OCI-LY7 (cell line): Measurements from ENCODE around the gene DDHD1. TPM values are rescaled to one million over a fixed set of nuclear protein-coding genes. Genes with fewer than 3 reads are reported as not detected.

Source experiments
- BruUV-seq: library from RNA; stranded (reverse); fragments of 400-500 nt; replicated peaks from 2 replicates; lab custom pipeline; 2021; lab: Mats Ljungman, UMichigan
- CTCF ChIA-PET: fragments of 300-600 bp; sonication (Branson Sonifier 250); formaldehyde crosslinking; loops from one replicate; lab custom pipeline; 2022; ENCODE audit warnings: antibody characterized with exemption; ENCODE audit not compliant: unreplicated experiment; lab: Charles Lee
- POLR2A ChIA-PET: fragments of 300-600 bp; sonication (Branson Sonifier 250); formaldehyde crosslinking; loops from one replicate; lab custom pipeline; 2022; ENCODE audit warnings: antibody characterized with exemption; lab: Charles Lee
- DNase-seq: peaks from one replicate; pipeline ENCODE4 v3.0.0-alpha.2; 2015; ENCODE audit warnings: low spot score
- H2AFZ ChIP-seq: fragments of 200-600 bp; sonication (generic), shearing (Covaris generic); 2 replicates; pipeline ENCODE4 v1.6.1; 2014; ENCODE audit warnings: mild to moderate bottlenecking, antibody characterized with exemption, low read length, moderate library complexity
- H3K27ac ChIP-seq: fragments of 200-600 bp; sonication (generic); 2 replicates; pipeline ENCODE4 v1.5.1; 2014; ENCODE audit warnings: mixed run types, low read depth, mild to moderate bottlenecking, moderate library complexity, low read length, inconsistent platforms; ENCODE audit not compliant: poor library complexity, severe bottlenecking
- H3K36me3 ChIP-seq: fragments of 200-600 bp; sonication (generic); 2 replicates; pipeline ENCODE4 v1.6.1; 2014; ENCODE audit warnings: mild to moderate bottlenecking, antibody characterized with exemption, low read length, moderate library complexity, mixed read lengths; ENCODE audit not compliant: insufficient read depth
- H3K4me1 ChIP-seq: fragments of 200-600 bp; sonication (generic); 2 replicates; pipeline ENCODE4 v1.5.1; 2014; ENCODE audit warnings: mild to moderate bottlenecking, low read length; ENCODE audit not compliant: insufficient read depth, poor library complexity, severe bottlenecking
- H3K4me2 ChIP-seq: fragments of 200-600 bp; sonication (generic); 2 replicates; pipeline ENCODE4 v1.6.1; 2014; ENCODE audit warnings: mild to moderate bottlenecking, low read length
- H3K4me3 ChIP-seq: fragments of 200-600 bp; sonication (generic); 2 replicates; pipeline ENCODE4 v1.5.1; 2014; ENCODE audit warnings: mild to moderate bottlenecking, low read depth, low read length; ENCODE audit not compliant: poor library complexity, severe bottlenecking
- H3K79me2 ChIP-seq: fragments of 200-600 bp; sonication (generic); 2 replicates; pipeline ENCODE4 v1.6.1; 2016; ENCODE audit warnings: low read depth, mild to moderate bottlenecking, low read length, moderate library complexity, mixed read lengths; ENCODE audit not compliant: insufficient read depth
- H3K9me2 ChIP-seq: fragments of 200-600 bp; sonication (generic); 2 replicates; pipeline ENCODE4 v1.6.1; 2016; ENCODE audit warnings: mild to moderate bottlenecking, low read length, mixed read lengths; ENCODE audit not compliant: insufficient read depth
- H3K9me3 ChIP-seq: fragments of 200-600 bp; sonication (generic); 2 replicates; pipeline ENCODE4 v1.6.1; 2014; ENCODE audit warnings: mild to moderate bottlenecking, mixed run types, low read length, mixed read lengths
- H4K20me1 ChIP-seq: fragments of 200-600 bp; sonication (generic); 2 replicates; pipeline ENCODE4 v1.6.1; 2014; ENCODE audit warnings: mild to moderate bottlenecking, antibody characterized with exemption, low read length, moderate library complexity, mixed read lengths; ENCODE audit not compliant: insufficient read depth
- CTCF ChIP-seq: fragments of 200-600 bp; sonication (generic); conservative IDR thresholded peaks from 2 replicates; pipeline ENCODE4 v1.5.1; 2014; ENCODE audit warnings: mild to moderate bottlenecking, antibody characterized with exemption, low read length, moderate library complexity, mixed read lengths
- EZH2phosphoT487 ChIP-seq: fragments of 200-600 bp; sonication (generic); IDR thresholded peaks from 2 replicates; pipeline ENCODE4 v1.6.1; 2018; ENCODE audit warnings: low read depth, borderline replicate concordance, mild to moderate bottlenecking, mixed run types, antibody characterized with exemption, low read length, moderate library complexity, mixed read lengths
- intact Hi-C: fragments of 100-400 bp; cut with micrococcal nuclease; formaldehyde crosslinking; loops from one replicate; pipeline ENCODE4 v1.10.0; 2022; ENCODE audit not compliant: unreplicated experiment
- total RNA-seq, 2 experiments: library from RNA; depleted of rRNA in 1 of 2; stranded (reverse); fragments of >200 nt in 1 of 2; shearing (Covaris generic) in 1 of 2; gene quantifications; 2 replicates each; pipeline ENCODE4 v1.2.3, GENCODE V29; 2014 to 2022

Gene DDHD1
- total RNA-seq, 2 experiments from 2014 or later, result 28.7 to 45.2 TPM

- no TSS peak for BruUV-seq
- POLR2A ChIA-PET, result interaction anchor here (0.8 to 3.2 kb wide), 3 partner anchors 9 to 1512 kb away, joined by 4 to 16 read pairs (median 5); no protein-coding TSS in a partner anchor
- intact Hi-C loops, result no loop called here
These were observed 88.6 kb downstream of the DDHD1 start for GRCh38 chr14:53064475-53064874.

DNA sequence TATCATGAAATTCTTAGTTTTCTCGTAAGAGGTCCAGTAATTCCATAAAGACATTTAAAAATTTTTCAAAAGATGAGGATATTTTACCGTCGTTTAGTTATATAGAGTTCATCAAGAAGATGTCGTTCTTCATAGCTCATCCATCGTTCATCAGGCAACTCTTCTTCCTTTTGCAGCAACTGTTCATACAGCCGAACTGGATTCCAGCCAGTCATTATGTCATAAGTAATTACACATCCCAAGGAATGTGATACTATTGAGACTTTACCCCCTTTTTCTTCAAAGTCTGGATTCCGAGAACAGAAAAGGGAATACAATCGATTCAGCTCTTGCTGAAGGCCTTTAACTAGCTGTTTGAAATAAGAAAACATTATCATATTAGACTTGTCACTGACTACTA is 90.3 kb downstream of the DDHD1 start:
- Histone ChIP-seq H3K4me3 (no peak overlapping the region), H4K20me1 (no peaks in the 10 kb centered on the region), H3K4me2 (no peak overlapping the region), H3K27ac (no peak overlapping the region), H3K4me1 (no peaks in the 10 kb centered on the region), H3K9me2 (no peaks in the 10 kb centered on the region), H3K79me2 (no peaks in the 10 kb centered on the region), H2AFZ (no peak overlapping the region), H3K9me3 (no peaks in the 10 kb centered on the region), H3K36me3 (peaks cover 28% of the 10 kb centered on the region; the same call in 1 of the 2 replicates)
- ChIA-PET POLR2A (interaction anchor here (0.6 to 3.2 kb wide), 4 partner anchors 11 to 1501 kb away, joined by 3 to 16 read pairs (median 4); no protein-coding TSS in a partner anchor), CTCF (no interaction called here)
- DNase-seq, result no peak
- intact Hi-C loops, result no loop called here
- BruUV-seq, result no TSS peak
- no peak for TF ChIP-seq EZH2phosphoT487
- TF ChIP-seq CTCF, result no peak

More at GRCh38 chr14:53064475-53064874, 88.6 kb downstream of the DDHD1 start:
- no peak overlapping the region for H3K27ac ChIP-seq
- no peaks in the 10 kb centered on the region for H3K79me2 ChIP-seq
- TF ChIP-seq EZH2phosphoT487 (no peak), CTCF (no peak)
- CTCF ChIA-PET, result interaction anchor here (0.5 kb wide), 1 partner anchor 1882 kb away, joined by 3 read pairs; no protein-coding TSS in a partner anchor
- no peaks in the 10 kb centered on the region for H3K9me3 ChIP-seq
- H3K4me3 ChIP-seq, result no peak overlapping the region
- H3K4me1 ChIP-seq, result no peaks in the 10 kb centered on the region
- H4K20me1 ChIP-seq, result no peaks in the 10 kb centered on the region
- no peaks in the 10 kb centered on the region for H3K9me2 ChIP-seq
- no peak overlapping the region for H2AFZ ChIP-seq
- H3K4me2 ChIP-seq, result no peak overlapping the region
- H3K36me3 ChIP-seq, result peaks cover 31% of the 10 kb centered on the region; the same call in 1 of the 2 replicates
- no peak for DNase-seq

GRCh38 chr14:53060046-53060445 is 93.1 kb downstream of the DDHD1 start:
- CTCF ChIA-PET, result no interaction called here

More at GRCh38 chr14:53060046-53060445, 93.1 kb downstream of the DDHD1 start:
- H2AFZ ChIP-seq, result no peak overlapping the region
- no peak overlapping the region for H3K4me2 ChIP-seq
- no peaks in the 10 kb centered on the region for H3K9me2 ChIP-seq
- intact Hi-C loops, result no loop called here
- peaks cover 28% of the 10 kb centered on the region; the same call in 1 of the 2 replicates for H3K36me3 ChIP-seq
- no peak overlapping the region for H3K27ac ChIP-seq
- no TSS peak for BruUV-seq
- H3K9me3 ChIP-seq, result no peaks in the 10 kb centered on the region
- H3K4me1 ChIP-seq, result no peaks in the 10 kb centered on the region
- no peaks in the 10 kb centered on the region for H3K79me2 ChIP-seq
- no peak for DNase-seq
- H3K4me3 ChIP-seq, result no peak overlapping the region
- no peaks in the 10 kb centered on the region for H4K20me1 ChIP-seq
- TF ChIP-seq CTCF, result no peak
- TF ChIP-seq EZH2phosphoT487, result no peak
- POLR2A ChIA-PET, result no interaction called here
